Activated CD4-positive, alpha-beta memory T cell treated with anti-CD3 and anti-CD28 coated beads for 36 hours (primary cell): ENCODE measurements around the gene LAGE3. TPM values are rescaled to one million over a fixed set of nuclear protein-coding genes. Genes with fewer than 3 reads are reported as not detected.
"Not testable (repeated sequence)": the region's sequence is repeated elsewhere in the genome, so short reads cannot be mapped to it uniquely, and the experiment has no call there.

Experiments used
- CTCF ChIA-PET: fragments of 350-600 bp; sonication (Branson Sonifier 250); formaldehyde crosslinking; loops from one replicate; lab custom pipeline; 2021; ENCODE audit warnings: antibody characterized with exemption, inconsistent platforms; lab: Charles Lee
- POLR2A ChIA-PET: fragments of 350-600 bp; sonication (Branson Sonifier 250); formaldehyde crosslinking; loops from one replicate; lab custom pipeline; 2021; ENCODE audit warnings: antibody characterized with exemption; lab: Charles Lee
- DNase-seq: peaks from one replicate; pipeline ENCODE4 v3.0.0-alpha.2; 2020
- H3K27ac Mint-ChIP-seq: one replicate; pipeline ENCODE4 v1.8.0; 2021; ENCODE audit warnings: mixed read lengths
- H3K27me3 Mint-ChIP-seq: one replicate; pipeline ENCODE4 v1.8.0; 2021; ENCODE audit warnings: mixed read lengths
- H3K36me3 Mint-ChIP-seq: one replicate; pipeline ENCODE4 v1.8.0; 2021; ENCODE audit warnings: mixed read lengths
- H3K4me1 Mint-ChIP-seq: one replicate; pipeline ENCODE4 v1.8.0; 2021; ENCODE audit warnings: low read depth, mixed read lengths
- H3K4me3 Mint-ChIP-seq: one replicate; pipeline ENCODE4 v1.8.0; 2021; ENCODE audit warnings: mild to moderate bottlenecking, mixed read lengths
- H3K9me3 Mint-ChIP-seq: one replicate; pipeline ENCODE4 v1.8.0; 2021; ENCODE audit warnings: mixed read lengths
- intact Hi-C: fragments of 100-400 bp; cut with micrococcal nuclease; formaldehyde crosslinking; loops from one replicate; pipeline ENCODE4 v1.15.1; 2023
- total RNA-seq, 2 experiments: library from RNA; stranded (reverse); gene quantifications; one replicate each; pipeline ENCODE4 v1.2.3, GENCODE V29; 2021

LAGE3 gene
- total RNA-seq, 2 experiments from 2014 or later: 45.5 to 47.7 TPM

- Mint-ChIP-seq H3K27me3 (no peaks in the 10 kb centered on the region), H3K4me1 (peaks cover 19% of the 10 kb centered on the region), H3K27ac (no peak overlapping the region), H3K9me3 (no peaks in the 10 kb centered on the region), H3K36me3 (peaks cover 10% of the 10 kb centered on the region), H3K4me3 (no peak overlapping the region)
- POLR2A ChIA-PET: no interaction called here
- intact Hi-C loops: no loop called here
- DNase-seq: no peak
- CTCF ChIA-PET: no interaction called here
Measured at GRCh38 chrX:154512879-154513553, 33.9 kb upstream of the LAGE3 start.

- H3K27ac Mint-ChIP-seq: peak overlapping the region; percentile 38
- no peak overlapping the region for H3K4me3 Mint-ChIP-seq
- POLR2A ChIA-PET: no interaction called here
- H3K36me3 Mint-ChIP-seq: peaks cover 10% of the 10 kb centered on the region
- H3K27me3 Mint-ChIP-seq: no peaks in the 10 kb centered on the region
- H3K4me1 Mint-ChIP-seq: peaks cover 19% of the 10 kb centered on the region
- no peaks in the 10 kb centered on the region for H3K9me3 Mint-ChIP-seq
- intact Hi-C loops: no loop called here
- no peak for DNase-seq
- CTCF ChIA-PET: no interaction called here
Measured at GRCh38 chrX:154511761-154512160, 32.7 kb upstream of the LAGE3 start.

- Mint-ChIP-seq H3K27ac (no peak overlapping the region), H3K27me3 (no peaks in the 10 kb centered on the region), H3K9me3 (no peaks in the 10 kb centered on the region), H3K4me1 (peaks cover 14% of the 10 kb centered on the region), H3K4me3 (no peak overlapping the region), H3K36me3 (peaks cover 12% of the 10 kb centered on the region)
- intact Hi-C loops: no loop called here
- ChIA-PET CTCF (no interaction called here), POLR2A (no interaction called here)
- no peak for DNase-seq
Measured at GRCh38 chrX:154509455-154509854, 30.4 kb upstream of the LAGE3 start.

- Mint-ChIP-seq H3K4me3 (no peak overlapping the region), H3K9me3 (no peaks in the 10 kb centered on the region), H3K27me3 (no peaks in the 10 kb centered on the region), H3K27ac (no peak overlapping the region), H3K4me1 (peaks cover 8% of the 10 kb centered on the region), H3K36me3 (peaks cover 11% of the 10 kb centered on the region)
- intact Hi-C loops: no loop called here
- no peak for DNase-seq
- CTCF ChIA-PET: no interaction called here
- POLR2A ChIA-PET: no interaction called here
Measured at GRCh38 chrX:154508384-154508745, 29.3 kb upstream of the LAGE3 start.

- CTCF ChIA-PET: no interaction called here
- Mint-ChIP-seq H3K27ac (no peak overlapping the region), H3K4me3 (no peak overlapping the region), H3K36me3 (peaks cover 11% of the 10 kb centered on the region), H3K4me1 (peaks cover 8% of the 10 kb centered on the region), H3K9me3 (no peaks in the 10 kb centered on the region), H3K27me3 (no peaks in the 10 kb centered on the region)
- POLR2A ChIA-PET: no interaction called here
- no peak for DNase-seq
- intact Hi-C loops: no loop called here
Measured at GRCh38 chrX:154507673-154508383, 28.7 kb upstream of the LAGE3 start.

GRCh38 chrX:154506483-154507332 is 27.6 kb upstream of the LAGE3 start:
- Mint-ChIP-seq H3K27me3 (no peaks in the 10 kb centered on the region), H3K27ac (no peak overlapping the region), H3K4me3 (no peak overlapping the region), H3K9me3 (no peaks in the 10 kb centered on the region), H3K36me3 (peaks cover 11% of the 10 kb centered on the region), H3K4me1 (peaks cover 6% of the 10 kb centered on the region)
- intact Hi-C loops: no loop called here
- DNase-seq: no peak
- ChIA-PET CTCF (no interaction called here), POLR2A (no interaction called here)

- ChIA-PET CTCF (no interaction called here), POLR2A (no interaction called here)
- Mint-ChIP-seq H3K4me1 (no peaks in the 10 kb centered on the region), H3K4me3 (no peak overlapping the region), H3K36me3 (peaks cover 8% of the 10 kb centered on the region), H3K27me3 (no peaks in the 10 kb centered on the region), H3K27ac (no peak overlapping the region), H3K9me3 (no peaks in the 10 kb centered on the region)
- no peak for DNase-seq
- intact Hi-C loops: no loop called here
Measured at GRCh38 chrX:154505734-154506133, 26.7 kb upstream of the LAGE3 start.

GRCh38 chrX:154502989-154503388 is 23.9 kb upstream of the LAGE3 start:
- ChIA-PET POLR2A (no interaction called here), CTCF (no interaction called here)
- no peak overlapping the region for H3K4me3 Mint-ChIP-seq
- H3K27ac Mint-ChIP-seq: no peak overlapping the region
- H3K9me3 Mint-ChIP-seq: no peaks in the 10 kb centered on the region
- H3K4me1 Mint-ChIP-seq: no peaks in the 10 kb centered on the region
- intact Hi-C loops: no loop called here
- no peaks in the 10 kb centered on the region for H3K27me3 Mint-ChIP-seq
- no peak for DNase-seq
- H3K36me3 Mint-ChIP-seq: peaks cover 2% of the 10 kb centered on the region

GRCh38 chrX:154502098-154502497 is 23.0 kb upstream of the LAGE3 start:
- no peak for DNase-seq
- H3K4me3 Mint-ChIP-seq: no peak overlapping the region
- no peak overlapping the region for H3K27ac Mint-ChIP-seq
- ChIA-PET CTCF (no interaction called here), POLR2A (interaction anchor here (1.2 kb wide), 1 partner anchor 104 kb away, joined by 6 read pairs; no protein-coding TSS in a partner anchor)
- H3K9me3 Mint-ChIP-seq: no peaks in the 10 kb centered on the region
- no peaks in the 10 kb centered on the region for H3K4me1 Mint-ChIP-seq
- intact Hi-C loops: no loop called here
- H3K27me3 Mint-ChIP-seq: no peaks in the 10 kb centered on the region
- peaks cover 2% of the 10 kb centered on the region for H3K36me3 Mint-ChIP-seq

- POLR2A ChIA-PET: interaction anchor here (1.2 kb wide), 1 partner anchor 104 kb away, joined by 6 read pairs; no protein-coding TSS in a partner anchor
- H3K36me3 Mint-ChIP-seq, H3K4me3 Mint-ChIP-seq, H3K27me3 Mint-ChIP-seq, H3K4me1 Mint-ChIP-seq, H3K27ac Mint-ChIP-seq, DNase-seq, CTCF ChIA-PET, intact Hi-C loops, H3K9me3 Mint-ChIP-seq: not testable (repeated sequence)
Measured at GRCh38 chrX:154501423-154501822, 22.3 kb upstream of the LAGE3 start.

- intact Hi-C loops, H3K9me3 Mint-ChIP-seq, H3K4me3 Mint-ChIP-seq, H3K27me3 Mint-ChIP-seq, H3K27ac Mint-ChIP-seq, H3K4me1 Mint-ChIP-seq, DNase-seq, H3K36me3 Mint-ChIP-seq, POLR2A ChIA-PET: not testable (repeated sequence)
- CTCF ChIA-PET: interaction anchor here (1.7 kb wide), 1 partner anchor 31 kb away, joined by 3 read pairs; no protein-coding TSS in a partner anchor
Measured at GRCh38 chrX:154496591-154497137, 17.6 kb upstream of the LAGE3 start.

GRCh38 chrX:154495472-154495922 is 16.4 kb upstream of the LAGE3 start:
- Mint-ChIP-seq H3K4me1 (peaks cover 3% of the 10 kb centered on the region), H3K27ac (no peak overlapping the region), H3K4me3 (no peak overlapping the region), H3K36me3 (no peaks in the 10 kb centered on the region), H3K27me3 (no peaks in the 10 kb centered on the region), H3K9me3 (no peaks in the 10 kb centered on the region)
- intact Hi-C loops: no loop called here
- POLR2A ChIA-PET: no interaction called here
- no peak for DNase-seq
- CTCF ChIA-PET: no interaction called here
